GM19467 (cell line): ENCODE data around the gene RHBDD1.

Source experiments
- ATAC-seq: cut with Tn5 transposase; IDR thresholded peaks from one replicate; pipeline ENCODE4 v1.9.1; 2021; ENCODE audit warnings: mild to moderate bottlenecking, moderate library complexity; ENCODE audit not compliant: unreplicated experiment

The RHBDD1 gene

GRCh38 chr2:226883296-226883795 is 47.5 kb downstream of the RHBDD1 start:
- ATAC-seq: no peak

GRCh38 chr2:226884166-226884565 is 48.3 kb downstream of the RHBDD1 start:
- no peak for ATAC-seq

GRCh38 chr2:226885769-226886435 is 50.0 kb downstream of the RHBDD1 start:
- ATAC-seq: no peak

- no peak for ATAC-seq
Measured at GRCh38 chr2:226887940-226888339, 52.1 kb downstream of the RHBDD1 start.

- ATAC-seq: no peak
Measured at GRCh38 chr2:226888378-226888965, 52.6 kb downstream of the RHBDD1 start.

- no peak for ATAC-seq
Measured at GRCh38 chr2:226888971-226889370, 53.1 kb downstream of the RHBDD1 start.

GRCh38 chr2:226890286-226890685 is 54.4 kb downstream of the RHBDD1 start:
- ATAC-seq: no peak

GRCh38 chr2:226891780-226892590 is 56.1 kb downstream of the RHBDD1 start:
- ATAC-seq: no peak

- no peak for ATAC-seq
Measured at GRCh38 chr2:226892729-226893128, 56.9 kb downstream of the RHBDD1 start.

GRCh38 chr2:226893216-226893615 is 57.4 kb downstream of the RHBDD1 start:
- no peak for ATAC-seq

- ATAC-seq: no peak
Measured at GRCh38 chr2:226894752-226895151, 58.9 kb downstream of the RHBDD1 start.

- ATAC-seq: no peak
Measured at GRCh38 chr2:226895579-226895978, 59.7 kb downstream of the RHBDD1 start.

- ATAC-seq: no peak
Measured at GRCh38 chr2:226898121-226898520, 62.3 kb downstream of the RHBDD1 start.

GRCh38 chr2:226898897-226899296 is 63.0 kb downstream of the RHBDD1 start:
- ATAC-seq: no peak

- no peak for ATAC-seq
Measured at GRCh38 chr2:226902041-226902966, 66.5 kb downstream of the RHBDD1 start.

- ATAC-seq: no peak
Measured at GRCh38 chr2:226903179-226903578, 67.3 kb downstream of the RHBDD1 start.

- peak; percentile 29 for ATAC-seq
Measured at GRCh38 chr2:226904592-226904991, 68.7 kb downstream of the RHBDD1 start.

- peak; percentile 23 for ATAC-seq
Measured at GRCh38 chr2:226905718-226906117, 69.9 kb downstream of the RHBDD1 start.

GRCh38 chr2:226906163-226906693 is 70.4 kb downstream of the RHBDD1 start:
- peak; percentile 79 for ATAC-seq

GRCh38 chr2:226909126-226909525 is 73.3 kb downstream of the RHBDD1 start:
- ATAC-seq: no peak
